HepG2 (cell line): Measurements from ENCODE around the gene FSCN2. TPM values are rescaled to one million over a fixed set of nuclear protein-coding genes. Genes with fewer than 3 reads are reported as not detected.

ENCODE experiments used
- AKAP8 ChIP-seq: sonication (generic); formaldehyde crosslinking; IDR thresholded peaks from 2 replicates; pipeline ENCODE4 v1.5.1; 2020; ENCODE audit warnings: mild to moderate bottlenecking, missing genetic modification reagents
- FOXK2 ChIP-seq: fragments of 450-650 bp; IDR thresholded peaks from 2 replicates; pipeline ENCODE4 v1.6.1; 2016
- HNRNPL ChIP-seq: fragments of 200-400 bp; formaldehyde crosslinking; IDR thresholded peaks from 2 replicates; pipeline ENCODE4 v1.6.1; 2017; ENCODE audit warnings: mild to moderate bottlenecking, low read depth, low read length
- KDM5A ChIP-seq: fragments of 200-600 bp; sonication (generic); IDR thresholded peaks from 2 replicates; pipeline ENCODE4 v1.7.0; 2018; ENCODE audit warnings: antibody characterized with exemption, mild to moderate bottlenecking, low read length, borderline replicate concordance
- KDM5B ChIP-seq: sonication (generic); formaldehyde crosslinking; IDR thresholded peaks from 2 replicates; pipeline ENCODE4 v1.4.0; 2020; ENCODE audit warnings: missing genetic modification reagents, mild to moderate bottlenecking, borderline replicate concordance
- KLF6 ChIP-seq: IDR thresholded peaks from 2 replicates; pipeline ENCODE4 v1.8.0; 2016; ENCODE audit warnings: missing biosample characterization, missing genetic modification reagents
- MEIS1 ChIP-seq: sonication (generic); formaldehyde crosslinking; IDR thresholded peaks from 2 replicates; pipeline ENCODE4 v1.9.0; 2021; ENCODE audit warnings: mild to moderate bottlenecking, missing genetic modification reagents, moderate library complexity, borderline replicate concordance
- NR2C2 ChIP-seq: sonication (generic); formaldehyde crosslinking; IDR thresholded peaks from 2 replicates; pipeline ENCODE4 v1.4.0; 2020; ENCODE audit warnings: missing genetic modification reagents, mild to moderate bottlenecking, moderate library complexity, borderline replicate concordance
- PHB2 ChIP-seq: fragments of 450-650 bp; IDR thresholded peaks from 2 replicates; pipeline ENCODE4 v1.6.1; 2018; ENCODE audit not compliant: partially characterized antibody
- SIX1 ChIP-seq: sonication (generic); formaldehyde crosslinking; IDR thresholded peaks from 2 replicates; pipeline ENCODE4 v1.4.0; 2020; ENCODE audit warnings: missing genetic modification reagents, borderline replicate concordance
- SKI ChIP-seq: fragments of 450-650 bp; IDR thresholded peaks from one replicate; pipeline ENCODE4 v1.6.1; 2018; ENCODE audit warnings: mild to moderate bottlenecking; ENCODE audit not compliant: partially characterized antibody
- SNAI1 ChIP-seq: sonication (generic); formaldehyde crosslinking; IDR thresholded peaks from 2 replicates; pipeline ENCODE4 v1.5.0; 2020; ENCODE audit warnings: mild to moderate bottlenecking, missing genetic modification reagents, borderline replicate concordance
- SOX5 ChIP-seq: IDR thresholded peaks from 2 replicates; pipeline ENCODE4 v1.6.1; 2016; ENCODE audit warnings: borderline replicate concordance
- SRY ChIP-seq: sonication (generic); formaldehyde crosslinking; IDR thresholded peaks from 2 replicates; pipeline ENCODE4 v1.8.0; 2022; ENCODE audit warnings: mild to moderate bottlenecking, missing genetic modification reagents
- TBX2 ChIP-seq: sonication (generic); formaldehyde crosslinking; IDR thresholded peaks from 2 replicates; pipeline ENCODE4 v1.5.0; 2020; ENCODE audit warnings: missing genetic modification reagents, mild to moderate bottlenecking, borderline replicate concordance
- TBX3 ChIP-seq: fragments of 450-650 bp; IDR thresholded peaks from 2 replicates; pipeline ENCODE4 v1.6.1; 2017; ENCODE audit warnings: antibody characterized with exemption, mild to moderate bottlenecking, inconsistent platforms, borderline replicate concordance
- ZNF121 ChIP-seq: sonication (generic); formaldehyde crosslinking; IDR thresholded peaks from 2 replicates; pipeline ENCODE4 v1.5.0; 2020; ENCODE audit warnings: mild to moderate bottlenecking, missing genetic modification reagents
- ZNF24 ChIP-seq: fragments of 450-650 bp; IDR thresholded peaks from 2 replicates; pipeline ENCODE4 v1.6.1; 2017; ENCODE audit warnings: antibody characterized with exemption, mild to moderate bottlenecking
- ZNF282 ChIP-seq: fragments of 450-650 bp; IDR thresholded peaks from 2 replicates; pipeline ENCODE4 v1.6.1; 2018; ENCODE audit not compliant: partially characterized antibody
- ZNF30 ChIP-seq: sonication (generic); formaldehyde crosslinking; IDR thresholded peaks from 2 replicates; pipeline ENCODE4 v1.5.0; 2020; ENCODE audit warnings: mild to moderate bottlenecking, missing genetic modification reagents
- ZNF33B ChIP-seq: sonication (generic); formaldehyde crosslinking; IDR thresholded peaks from 2 replicates; pipeline ENCODE4 v1.5.1; 2020; ENCODE audit warnings: mild to moderate bottlenecking, missing genetic modification reagents
- ZNF558 ChIP-seq: sonication (generic); formaldehyde crosslinking; IDR thresholded peaks from 2 replicates; pipeline ENCODE4 v1.9.0; 2022; ENCODE audit warnings: mild to moderate bottlenecking, missing genetic modification reagents, borderline replicate concordance
- ZNF562 ChIP-seq: sonication (generic); formaldehyde crosslinking; IDR thresholded peaks from 2 replicates; pipeline ENCODE4 v1.8.0; 2022; ENCODE audit warnings: missing genetic modification reagents, borderline replicate concordance
- ZNF704 ChIP-seq: sonication (generic); formaldehyde crosslinking; IDR thresholded peaks from 2 replicates; pipeline ENCODE4 v1.8.1; 2023; ENCODE audit warnings: mild to moderate bottlenecking, inconsistent platforms, moderate library complexity, missing genetic modification reagents, borderline replicate concordance
- ZNF768 ChIP-seq: sonication (generic); formaldehyde crosslinking; IDR thresholded peaks from 2 replicates; pipeline ENCODE4 v1.4.0; 2020; ENCODE audit warnings: missing genetic modification reagents
- polyA plus RNA-seq, 8 experiments: library from polyadenylated mRNA; depleted of rRNA in 3 of 8; stranded (reverse) in 7 of 8; unstranded in 1 of 8; fragments of >200 nt; fragmentation: Illumina TruSeq in 4 of 8; extraction: Trizol in 4 of 8; gene quantifications; 2 replicates each; pipeline versions ENCODE4 v1.2.1 to v1.2.3, GENCODE V29; 2011 to 2016; ENCODE audit warnings: low read depth in 4 of 8, missing spikeins in 1 of 8, mixed read lengths in 1 of 8; ENCODE audit not compliant: insufficient read depth in 1 of 8
- total RNA-seq, 5 experiments: library from RNA; depleted of rRNA; stranded (reverse); fragments of >200 nt; fragmentation: Illumina TruSeq; extraction: Trizol; gene quantifications; 2 replicates each; pipeline ENCODE4 v1.2.3, GENCODE V29; 2016; ENCODE audit warnings: low read depth in 1 of 5
- TF ChIP-seq, protein P1 (sequence below), 2 experiments: sonication (generic) in 1 of 2; formaldehyde crosslinking in 1 of 2; IDR thresholded peaks; 2 replicates each; pipeline versions ENCODE4 v1.6.1 to v1.9.0; 2014 to 2022; ENCODE audit warnings: antibody characterized with exemption in 1 of 2, borderline replicate concordance in 1 of 2, inconsistent platforms in 1 of 2, low read depth in 1 of 2, missing genetic modification reagents in 1 of 2

FSCN2 gene
- total and polyA plus RNA-seq, 2 of the 13 experiments (the other 11 are each of a cell fraction or from before 2014, with no cell fraction given) = 0.09 TPM; not detected in 1

DNA sequence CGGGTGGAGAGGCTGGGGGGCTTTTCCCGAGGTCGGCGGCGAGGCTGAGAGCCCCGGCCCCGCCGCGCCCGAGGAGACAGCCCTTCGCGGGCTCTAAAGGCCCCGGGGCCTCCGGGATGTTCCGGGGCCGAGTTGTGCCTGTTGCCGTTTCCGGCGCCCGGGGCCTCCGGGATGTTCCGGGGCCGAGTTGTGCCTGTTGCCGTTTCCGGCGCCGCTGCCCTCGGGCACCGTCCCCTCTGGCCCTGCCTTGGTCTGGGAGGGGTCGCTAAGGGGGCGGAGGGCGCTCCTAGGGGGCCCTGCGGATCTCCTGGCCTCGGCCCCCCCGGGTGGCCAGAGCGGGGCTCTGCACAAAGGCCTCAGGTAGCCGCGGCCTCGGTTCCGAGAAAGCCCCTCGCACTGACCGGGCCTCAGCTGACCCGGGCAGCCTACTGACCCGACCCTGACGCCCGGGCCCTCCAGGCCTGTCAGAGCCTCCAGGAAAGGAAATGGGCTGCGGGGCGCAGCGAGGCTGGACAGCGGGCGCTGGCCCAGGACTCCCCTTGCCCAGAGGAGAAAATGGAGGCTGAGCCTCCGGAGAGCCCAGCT is 39.8 kb upstream of the FSCN2 start (continued):
- TF ChIP-seq KDM5A (no peak), ZNF121 (CRISPR knock-in tag) (no peak), SNAI1 (no peak), ZNF704 (CRISPR knock-in tag) (no peak), SOX5 (CRISPR knock-in tag) (no peak), SRY (no peak), SKI (no peak), ZNF24 (no peak), ZNF558 (CRISPR knock-in tag) (no peak), ZNF282 (no peak), SIX1 (CRISPR knock-in tag) (no peak), AKAP8 (CRISPR knock-in tag) (no peak), TBX3 (no peak), ZNF562 (no peak), ZNF768 (CRISPR knock-in tag) (peak; percentile 29; the same call in 1 of the 2 replicates), ZNF33B (CRISPR knock-in tag) (no peak), MEIS1 (no peak), HNRNPL (peak; percentile 14; the same call in 1 of the 2 replicates), NR2C2 (CRISPR knock-in tag) (no peak), FOXK2 (no peak), KDM5B (CRISPR knock-in tag) (no peak), TBX2 (CRISPR knock-in tag) (no peak; the same call in 1 of the 2 replicates), KLF6 (CRISPR knock-in tag) (no peak), PHB2 (no peak), ZNF30 (CRISPR knock-in tag) (no peak; the same call in 1 of the 2 replicates)
- TF ChIP-seq, protein P1, sequence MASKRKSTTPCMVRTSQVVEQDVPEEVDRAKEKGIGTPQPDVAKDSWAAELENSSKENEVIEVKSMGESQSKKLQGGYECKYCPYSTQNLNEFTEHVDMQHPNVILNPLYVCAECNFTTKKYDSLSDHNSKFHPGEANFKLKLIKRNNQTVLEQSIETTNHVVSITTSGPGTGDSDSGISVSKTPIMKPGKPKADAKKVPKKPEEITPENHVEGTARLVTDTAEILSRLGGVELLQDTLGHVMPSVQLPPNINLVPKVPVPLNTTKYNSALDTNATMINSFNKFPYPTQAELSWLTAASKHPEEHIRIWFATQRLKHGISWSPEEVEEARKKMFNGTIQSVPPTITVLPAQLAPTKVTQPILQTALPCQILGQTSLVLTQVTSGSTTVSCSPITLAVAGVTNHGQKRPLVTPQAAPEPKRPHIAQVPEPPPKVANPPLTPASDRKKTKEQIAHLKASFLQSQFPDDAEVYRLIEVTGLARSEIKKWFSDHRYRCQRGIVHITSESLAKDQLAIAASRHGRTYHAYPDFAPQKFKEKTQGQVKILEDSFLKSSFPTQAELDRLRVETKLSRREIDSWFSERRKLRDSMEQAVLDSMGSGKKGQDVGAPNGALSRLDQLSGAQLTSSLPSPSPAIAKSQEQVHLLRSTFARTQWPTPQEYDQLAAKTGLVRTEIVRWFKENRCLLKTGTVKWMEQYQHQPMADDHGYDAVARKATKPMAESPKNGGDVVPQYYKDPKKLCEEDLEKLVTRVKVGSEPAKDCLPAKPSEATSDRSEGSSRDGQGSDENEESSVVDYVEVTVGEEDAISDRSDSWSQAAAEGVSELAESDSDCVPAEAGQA (IDR thresholded peaks at IDR 0.05; ENCODE audit: low read depth) = no peak
- TF ChIP-seq, protein P1 (CRISPR knock-in tag; IDR thresholded peaks at IDR 0.05; ENCODE audit: borderline replicate concordance) = no peak
